HG02885 (cell line): ENCODE results near the gene ACSL4.
"Not testable (repeated sequence)": the region's sequence is repeated elsewhere in the genome, so short reads cannot be mapped to it uniquely, and the experiment has no call there.

Experiments
- ATAC-seq: cut with Tn5 transposase; IDR thresholded peaks from one replicate; pipeline ENCODE4 v1.9.1; 2021; ENCODE audit warnings: mild to moderate bottlenecking; ENCODE audit not compliant: unreplicated experiment, poor library complexity

The ACSL4 gene

GRCh38 chrX:109679820-109680219 is 53.2 kb downstream of the ACSL4 start:
- ATAC-seq: no peak

GRCh38 chrX:109672239-109672638 is 60.8 kb downstream of the ACSL4 start:
- no peak for ATAC-seq

GRCh38 chrX:109671170-109671569 is 61.9 kb downstream of the ACSL4 start:
- ATAC-seq: not testable (repeated sequence)

GRCh38 chrX:109667986-109668385 is 65.1 kb downstream of the ACSL4 start:
- ATAC-seq: no peak

DNA sequence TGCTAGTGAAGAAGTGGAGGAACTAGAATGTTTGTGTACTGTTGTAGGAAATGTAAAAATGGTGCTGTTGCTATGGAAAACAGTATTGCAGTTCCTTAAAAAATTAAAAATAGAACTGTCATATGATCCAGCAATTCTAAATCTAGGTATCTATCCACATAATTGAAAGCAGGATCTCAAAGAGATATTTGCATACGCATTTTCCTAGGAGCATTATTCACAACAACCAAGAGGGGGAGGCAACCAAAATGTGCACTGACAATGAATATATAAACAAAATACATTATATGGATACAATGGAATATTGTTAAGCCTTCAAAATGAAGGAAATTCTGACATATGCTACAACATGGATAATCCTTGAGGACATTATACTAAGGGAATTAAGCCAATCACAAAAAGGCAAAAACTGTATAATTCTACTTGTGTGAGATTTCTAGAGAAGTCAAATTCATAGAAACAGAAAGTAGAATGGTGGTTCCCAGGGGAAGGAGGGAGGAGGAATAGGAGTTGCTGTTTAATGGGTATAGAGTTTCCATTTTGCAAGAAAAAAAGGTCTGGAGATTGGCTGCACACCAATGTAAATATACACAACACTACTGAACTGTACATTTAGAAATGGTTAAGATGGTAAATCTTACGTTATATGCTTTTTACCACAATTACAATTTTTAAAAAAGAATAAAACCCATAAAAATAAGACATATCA is 72.5 kb downstream of the ACSL4 start:
- no peak for ATAC-seq

- ATAC-seq: no peak
Observed at GRCh38 chrX:109658391-109658790, 74.7 kb downstream of the ACSL4 start.

DNA sequence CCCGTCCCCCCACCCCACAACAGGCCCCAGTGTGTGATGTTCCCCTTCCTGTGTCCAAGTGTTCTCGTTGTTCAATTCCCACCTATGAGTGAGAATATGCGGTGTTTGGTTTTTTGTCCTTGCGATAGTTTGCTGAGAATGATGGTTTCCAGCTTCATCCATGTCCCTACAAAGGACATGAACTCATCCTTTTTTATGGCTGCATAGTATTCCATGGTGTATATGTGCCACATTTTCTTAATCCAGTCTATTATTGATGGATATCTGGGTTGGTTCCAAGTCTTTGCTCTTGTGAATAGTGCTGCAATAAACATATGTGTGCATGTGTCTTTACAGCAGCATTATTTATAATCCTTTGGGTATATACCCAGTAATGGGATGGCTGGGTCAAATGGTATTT is 75.7 kb downstream of the ACSL4 start:
- not testable (repeated sequence) for ATAC-seq

- ATAC-seq: no peak
Observed at GRCh38 chrX:109656774-109657173, 76.3 kb downstream of the ACSL4 start.

DNA sequence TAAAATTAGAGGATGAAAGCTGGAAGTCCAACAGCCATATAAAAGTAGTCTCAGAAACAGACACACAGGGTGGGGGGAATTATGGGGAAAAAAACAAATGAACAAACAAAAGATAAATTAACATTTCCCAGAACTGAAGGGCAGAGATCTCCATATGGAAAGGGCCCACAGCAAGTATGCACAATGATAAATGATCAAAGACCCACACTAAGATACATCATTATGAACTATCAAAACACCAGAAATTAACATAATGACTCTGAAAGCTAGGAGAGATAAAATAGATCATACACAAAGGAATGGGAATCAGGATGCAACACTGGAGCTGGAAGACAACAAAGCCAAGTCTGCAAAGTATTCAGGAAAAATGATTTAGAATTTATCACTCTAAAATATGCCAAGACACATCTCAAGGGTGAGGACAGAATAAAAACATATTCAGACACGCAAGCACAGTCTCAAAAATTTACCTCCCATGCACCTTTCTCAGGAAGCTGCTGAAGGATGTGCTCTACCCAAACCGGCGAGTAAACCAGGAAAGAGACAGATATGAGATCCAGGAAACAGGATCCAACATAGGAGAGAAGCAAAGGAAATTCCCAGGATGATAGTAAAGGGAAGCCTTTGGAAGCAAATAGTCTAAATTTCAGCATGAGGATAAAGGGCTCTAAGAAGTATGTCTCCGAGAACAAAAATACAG is 77.4 kb downstream of the ACSL4 start:
- ATAC-seq: no peak

DNA sequence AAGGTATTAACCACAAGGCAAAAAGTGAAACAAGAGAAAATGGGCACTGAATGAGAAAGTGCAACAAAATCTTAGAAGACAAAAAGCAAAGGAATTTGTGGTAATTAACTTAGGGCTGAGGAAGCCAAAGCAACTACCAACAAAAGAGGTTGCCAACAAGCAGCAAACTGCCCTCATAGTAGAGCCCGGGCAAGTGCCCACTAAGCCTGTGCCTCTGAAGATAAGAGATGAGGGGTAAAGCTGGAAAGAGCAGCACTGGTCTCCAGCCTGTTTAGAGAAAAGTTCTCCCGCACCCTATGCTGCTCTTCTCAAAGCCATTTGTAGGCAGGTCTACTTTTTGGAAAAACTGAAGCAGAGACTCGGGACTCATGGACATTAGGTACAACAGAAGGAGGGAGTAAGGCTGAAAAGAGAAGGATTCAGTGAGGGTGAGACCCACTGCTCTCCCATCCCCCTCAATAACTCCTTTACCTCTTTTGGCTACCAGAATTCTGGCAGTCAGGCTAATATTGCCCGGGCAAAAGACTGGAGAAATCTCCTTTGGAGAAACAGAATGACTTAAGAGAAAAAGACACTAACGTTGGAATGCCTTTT is 78.4 kb downstream of the ACSL4 start:
- ATAC-seq: no peak

GRCh38 chrX:109644671-109645070 is 88.4 kb downstream of the ACSL4 start:
- ATAC-seq: not testable (repeated sequence)

GRCh38 chrX:109643687-109644086 is 89.4 kb downstream of the ACSL4 start:
- no peak for ATAC-seq

GRCh38 chrX:109638158-109638557 is 94.9 kb downstream of the ACSL4 start:
- ATAC-seq: no peak

GRCh38 chrX:109637477-109637876 is 95.6 kb downstream of the ACSL4 start:
- not testable (repeated sequence) for ATAC-seq

- ATAC-seq: peak; percentile 71
Observed at GRCh38 chrX:109635146-109635545, 97.9 kb downstream of the ACSL4 start.

GRCh38 chrX:109632906-109633504 is 100.1 kb downstream of the ACSL4 start:
- no peak for ATAC-seq

GRCh38 chrX:109629310-109629709 is 103.7 kb downstream of the ACSL4 start:
- ATAC-seq: no peak

DNA sequence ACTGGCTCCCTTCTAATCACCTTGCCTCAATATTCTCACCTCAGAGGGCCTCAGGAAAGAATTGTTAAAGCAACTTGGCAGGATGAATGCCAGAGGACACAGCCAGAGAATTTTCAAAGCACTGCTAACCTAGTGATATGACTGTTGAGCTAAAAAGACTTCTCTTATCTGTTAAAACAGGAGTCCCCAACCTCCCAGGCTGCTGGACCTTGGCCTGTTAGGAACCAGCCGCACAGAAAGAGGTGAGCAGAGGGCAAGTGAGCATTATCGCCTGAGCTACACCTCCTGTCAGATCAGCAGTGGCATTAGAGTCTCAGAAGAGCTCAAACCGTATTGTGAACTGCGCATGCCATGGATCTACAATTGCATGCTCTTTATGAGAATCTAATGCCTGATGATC is 106.4 kb downstream of the ACSL4 start:
- ATAC-seq: no peak

GRCh38 chrX:109624641-109625616 is 108.1 kb downstream of the ACSL4 start, which contains the start of gene KCNE5:
KCNE5 (minus strand) TSS chrX:109625172; CDS start chrX:109625020, 152 bp downstream.
- ATAC-seq: no peak

- no peak for ATAC-seq
Observed at GRCh38 chrX:109623997-109624396, 109.1 kb downstream of the ACSL4 start.
